IMR-90 (cell line): ENCODE measurements around the gene GPC6. TPM values are rescaled to one million over a fixed set of nuclear protein-coding genes. Genes with fewer than 3 reads are reported as not detected.

ENCODE experiments used
- ATAC-seq: fragments of 200-7000 bp; cut with Tn5 transposase; 2 replicates; pipeline ENCODE4 v1.9.1; 2020; ENCODE audit warnings: low read depth, mild to moderate bottlenecking, moderate library complexity
- BruUV-seq: library from RNA; stranded (reverse); fragments of 400-500 nt; replicated peaks from 2 replicates; lab custom pipeline; 2021; lab: Mats Ljungman, UMichigan
- CTCF ChIA-PET: fragments of 300-600 bp; formaldehyde crosslinking; extraction: SDS; loops from one replicate; lab custom pipeline; 2021; ENCODE audit warnings: antibody characterized with exemption; lab: Yijun Ruan, JAX
- POLR2A ChIA-PET: fragments of 300-600 bp; sonication (Branson Sonifier 250); formaldehyde crosslinking; loops from one replicate; lab custom pipeline; 2022; ENCODE audit warnings: antibody characterized with exemption; ENCODE audit not compliant: unreplicated experiment; lab: Charles Lee
- DNase-seq: peaks from one replicate; pipeline ENCODE4 v3.0.0; 2013
- H2AFZ ChIP-seq: replicated peaks from 2 replicates; pipeline ENCODE3; 2013; ENCODE audit warnings: low read length, mild to moderate bottlenecking; ENCODE audit not compliant: poor library complexity
- H2AK5ac ChIP-seq: 2 replicates; pipeline ENCODE4 v1.6.1; 2013; ENCODE audit warnings: low read depth, low read length, inconsistent platforms
- H2AK9ac ChIP-seq: replicated peaks from 2 replicates; pipeline ENCODE3; 2013; ENCODE audit warnings: mild to moderate bottlenecking, low read depth, low read length, moderate library complexity; ENCODE audit not compliant: poor library complexity
- H2BK120ac ChIP-seq: 2 replicates; pipeline ENCODE4 v1.6.1; 2013; ENCODE audit warnings: low read depth, low read length, inconsistent platforms
- H2BK15ac ChIP-seq: 3 replicates; pipeline ENCODE4 v1.6.1; 2013; ENCODE audit warnings: low read depth, low read length, inconsistent platforms
- H2BK20ac ChIP-seq: 2 replicates; pipeline ENCODE4 v1.6.1; 2013; ENCODE audit warnings: low read depth, mild to moderate bottlenecking, inconsistent platforms, low read length, moderate library complexity
- H2BK5ac ChIP-seq: 2 replicates; pipeline ENCODE4 v1.6.1; 2013; ENCODE audit warnings: mild to moderate bottlenecking, low read depth, low read length, inconsistent platforms; ENCODE audit not compliant: poor library complexity, severe bottlenecking
- H3K14ac ChIP-seq: replicated peaks from 2 replicates; pipeline ENCODE4 v1.6.1; 2013; ENCODE audit warnings: low read depth, low read length, inconsistent platforms
- H3K18ac ChIP-seq: 2 replicates; pipeline ENCODE4 v1.6.1; 2013; ENCODE audit warnings: low read depth, low read length, control low read depth
- H3K23ac ChIP-seq: 2 replicates; pipeline ENCODE4 v1.6.1; 2013; ENCODE audit warnings: low read depth, low read length, inconsistent platforms
- H3K27ac ChIP-seq: 2 replicates; pipeline ENCODE4 v1.5.1; 2013; ENCODE audit warnings: mild to moderate bottlenecking, control low read depth, low read length; ENCODE audit not compliant: insufficient read depth
- H3K27me3 ChIP-seq: 2 replicates; pipeline ENCODE4 v1.6.1; 2013; ENCODE audit warnings: low read length; ENCODE audit not compliant: control insufficient read depth, insufficient read depth
- H3K36me3 ChIP-seq: 2 replicates; pipeline ENCODE4 v1.6.1; 2013; ENCODE audit warnings: low read length, mixed read lengths; ENCODE audit not compliant: control insufficient read depth, insufficient read depth
- H3K4ac ChIP-seq: 2 replicates; pipeline ENCODE4 v1.6.1; 2013; ENCODE audit warnings: low read depth, low read length, inconsistent platforms
- H3K4me1 ChIP-seq: 2 replicates; pipeline ENCODE4 v1.6.1; 2013; ENCODE audit warnings: low read length, mixed read lengths; ENCODE audit not compliant: control insufficient read depth, insufficient read depth
- H3K4me2 ChIP-seq: 2 replicates; pipeline ENCODE4 v1.6.1; 2013; ENCODE audit warnings: low read depth, mild to moderate bottlenecking, control low read depth, low read length, moderate library complexity
- H3K4me3 ChIP-seq: 2 replicates; pipeline ENCODE4 v1.5.1; 2013; ENCODE audit warnings: low read depth, mild to moderate bottlenecking, control low read depth, low read length, moderate library complexity; ENCODE audit not compliant: insufficient read depth
- H3K56ac ChIP-seq: 2 replicates; pipeline ENCODE4 v1.6.1; 2013; ENCODE audit warnings: low read length, inconsistent platforms; ENCODE audit not compliant: insufficient read depth; ENCODE audit errors: extremely low read depth
- H3K79me1 ChIP-seq, 2 experiments: 2 replicates each; pipeline ENCODE4 v1.6.1; 2013; ENCODE audit warnings: low read length in 2 of 2, inconsistent platforms in 1 of 2, low read depth in 1 of 2
- H3K9ac ChIP-seq: 2 replicates; pipeline ENCODE4 v1.6.1; 2013; ENCODE audit warnings: low read depth, low read length, control low read depth
- H3K9me1 ChIP-seq: 2 replicates; pipeline ENCODE4 v1.6.1; 2013; ENCODE audit warnings: low read length, inconsistent platforms; ENCODE audit not compliant: insufficient read depth
- H3K9me3 ChIP-seq: 2 replicates; pipeline ENCODE4 v1.6.1; 2013; ENCODE audit warnings: low read length; ENCODE audit not compliant: control insufficient read depth, insufficient read depth
- H4K20me1 ChIP-seq: 2 replicates; pipeline ENCODE4 v1.6.1; 2013; ENCODE audit warnings: low read length, inconsistent platforms; ENCODE audit not compliant: insufficient read depth
- H4K5ac ChIP-seq: 2 replicates; pipeline ENCODE4 v1.6.1; 2013; ENCODE audit warnings: mild to moderate bottlenecking, low read depth, low read length, control low read depth
- H4K8ac ChIP-seq, 2 experiments: 2 replicates each; pipeline ENCODE4 v1.6.1; 2013; ENCODE audit warnings: low read depth in 2 of 2, low read length in 2 of 2, control low read depth in 1 of 2, inconsistent platforms in 1 of 2
- H4K91ac ChIP-seq: 2 replicates; pipeline ENCODE4 v1.6.1; 2013; ENCODE audit warnings: low read depth, low read length, inconsistent platforms; ENCODE audit not compliant: insufficient read depth
- MAZ ChIP-seq: IDR thresholded peaks from 2 replicates; pipeline ENCODE4 v1.6.1; 2012; ENCODE audit warnings: low read depth, mild to moderate bottlenecking, low read length, improper control_type of control experiment, moderate library complexity, borderline replicate concordance
- WGBS, 2 experiments: methylation state at CpG; one replicate each; pipeline versions ENCODE4 v1.1.5 to v1.1.7; 2013; ENCODE audit warnings: missing lambda C conversion rate in 2 of 2; ENCODE audit not compliant: insufficient read length in 1 of 2; ENCODE audit errors: extremely low coverage in 2 of 2; 5-methylcytosine and 5-hydroxymethylcytosine counted together
- dilution Hi-C: fragments of 300-500 bp; cut with HindIII; formaldehyde crosslinking; loops from one replicate; pipeline ENCODE4 v1.14.3; 2018; ENCODE audit warnings: low sequenced_read_pairs; ENCODE audit not compliant: unreplicated experiment
- in situ Hi-C: fragments of 300-500 bp; cut with MboI; formaldehyde crosslinking; loops from 3 replicates; pipeline ENCODE4 v1.14.3; 2019; ENCODE audit warnings: low sequenced_read_pairs, inconsistent platforms, mixed read lengths
- intact Hi-C: fragments of 100-400 bp; cut with micrococcal nuclease; formaldehyde crosslinking; loops from 2 replicates; pipeline ENCODE4 v1.10.0; 2022
- polyA plus RNA-seq, 3 experiments: library from polyadenylated mRNA; depleted of rRNA; stranded (reverse); fragments of >200 nt; gene quantifications; 2 replicates each; pipeline ENCODE4 v1.2.3, GENCODE V29; 2012; ENCODE audit warnings: low replicate concordance in 1 of 3
- total RNA-seq: library from RNA; depleted of rRNA; stranded (reverse); fragments of >200 nt; gene quantifications from 2 replicates; pipeline ENCODE4 v1.2.3, GENCODE V29; 2012

Gene GPC6
- total and polyA plus RNA-seq, 2 of the 4 experiments (the other 2 are of a cell fraction), result 14.9 to 39.4 TPM

DNA sequence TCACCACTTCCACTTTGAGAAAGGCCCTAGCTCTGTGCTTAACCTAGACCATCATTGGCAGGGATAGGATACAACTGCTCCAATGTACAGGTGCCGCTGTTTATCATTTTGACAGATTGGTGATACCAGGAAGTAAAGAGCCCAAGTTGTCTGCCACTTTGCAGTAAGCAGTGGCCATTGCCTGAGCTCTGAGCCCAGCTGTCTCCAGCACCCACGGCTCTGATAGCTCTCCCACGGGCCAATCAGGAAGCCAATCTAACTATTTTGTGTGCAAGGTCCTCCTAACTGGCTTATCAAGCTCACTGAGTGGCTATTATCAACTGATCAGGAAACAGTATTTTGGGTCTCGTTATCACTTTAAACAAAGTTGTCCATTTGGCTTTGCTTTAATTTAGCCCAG is 1071.7 kb downstream of the GPC6 start:
- Histone ChIP-seq H3K56ac (no peak overlapping the region), H3K23ac (no peak overlapping the region), H4K91ac (no peak overlapping the region), H3K9ac (no peak overlapping the region), H2BK15ac (no peak overlapping the region), H4K8ac (no peak overlapping the region), H2BK120ac (no peak overlapping the region), H2BK5ac (no peak overlapping the region), H2AK9ac (no peak overlapping the region), H4K20me1 (no peaks in the 10 kb centered on the region), H2AFZ (no peak overlapping the region), H2BK20ac (no peak overlapping the region), H3K4ac (no peak overlapping the region), H3K4me2 (no peak overlapping the region), H3K4me1 (no peaks in the 10 kb centered on the region), H4K5ac (no peak overlapping the region), H3K27ac (no peak overlapping the region), H3K27me3 (no peaks in the 10 kb centered on the region), H2AK5ac (no peak overlapping the region), H3K9me3 (no peaks in the 10 kb centered on the region), H3K4me3 (no peak overlapping the region), H3K9me1 (no peaks in the 10 kb centered on the region), H3K79me1 (no peaks in the 10 kb centered on the region), H3K36me3 (no peaks in the 10 kb centered on the region), H3K14ac (no peak overlapping the region), H3K18ac (no peak overlapping the region)
- ChIA-PET POLR2A (no interaction called here), CTCF (interaction anchor here (0.5 kb wide), 1 partner anchor 45 kb away, joined by 3 read pairs; no protein-coding TSS in a partner anchor)
- DNase-seq (no peak), ATAC-seq (no peak)
- in situ Hi-C loops (no loop called here), intact Hi-C loops (no loop called here), dilution Hi-C loops (no loop called here)
- no TSS peak for BruUV-seq
- WGBS, 2 experiments, result 71% methylated on average over 1 of the region's 4 CpGs; no CpG with 5 or more reads in 1 of the 2 experiments
- TF ChIP-seq MAZ, result no peak
